ENCODE data around the gene MYO1D.

DNA sequence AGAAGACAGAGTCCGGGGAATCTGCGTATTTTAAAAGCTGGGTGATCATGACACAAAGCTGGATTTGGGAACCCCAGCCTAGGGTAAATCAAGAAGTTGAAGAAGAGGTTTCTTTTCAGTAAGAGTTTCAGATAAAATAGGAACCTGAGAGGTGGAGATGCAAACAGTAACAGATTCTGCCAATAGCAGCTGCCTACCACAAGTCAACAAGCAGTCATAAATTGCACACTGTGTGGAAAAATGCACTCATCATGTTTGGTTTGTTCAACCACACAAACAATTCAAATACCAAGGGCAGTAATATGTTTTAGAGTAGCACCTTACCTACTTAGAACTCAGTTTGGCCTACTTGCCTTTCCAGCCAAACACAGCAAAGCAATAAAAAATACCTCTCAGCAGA lies 14.0 kb downstream of the MYO1D start:
- TF ChIP-seq, protein P1, sequence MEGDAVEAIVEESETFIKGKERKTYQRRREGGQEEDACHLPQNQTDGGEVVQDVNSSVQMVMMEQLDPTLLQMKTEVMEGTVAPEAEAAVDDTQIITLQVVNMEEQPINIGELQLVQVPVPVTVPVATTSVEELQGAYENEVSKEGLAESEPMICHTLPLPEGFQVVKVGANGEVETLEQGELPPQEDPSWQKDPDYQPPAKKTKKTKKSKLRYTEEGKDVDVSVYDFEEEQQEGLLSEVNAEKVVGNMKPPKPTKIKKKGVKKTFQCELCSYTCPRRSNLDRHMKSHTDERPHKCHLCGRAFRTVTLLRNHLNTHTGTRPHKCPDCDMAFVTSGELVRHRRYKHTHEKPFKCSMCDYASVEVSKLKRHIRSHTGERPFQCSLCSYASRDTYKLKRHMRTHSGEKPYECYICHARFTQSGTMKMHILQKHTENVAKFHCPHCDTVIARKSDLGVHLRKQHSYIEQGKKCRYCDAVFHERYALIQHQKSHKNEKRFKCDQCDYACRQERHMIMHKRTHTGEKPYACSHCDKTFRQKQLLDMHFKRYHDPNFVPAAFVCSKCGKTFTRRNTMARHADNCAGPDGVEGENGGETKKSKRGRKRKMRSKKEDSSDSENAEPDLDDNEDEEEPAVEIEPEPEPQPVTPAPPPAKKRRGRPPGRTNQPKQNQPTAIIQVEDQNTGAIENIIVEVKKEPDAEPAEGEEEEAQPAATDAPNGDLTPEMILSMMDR (IDR thresholded peaks at IDR 0.05) = no peak
- TF ChIP-seq, protein P2, sequence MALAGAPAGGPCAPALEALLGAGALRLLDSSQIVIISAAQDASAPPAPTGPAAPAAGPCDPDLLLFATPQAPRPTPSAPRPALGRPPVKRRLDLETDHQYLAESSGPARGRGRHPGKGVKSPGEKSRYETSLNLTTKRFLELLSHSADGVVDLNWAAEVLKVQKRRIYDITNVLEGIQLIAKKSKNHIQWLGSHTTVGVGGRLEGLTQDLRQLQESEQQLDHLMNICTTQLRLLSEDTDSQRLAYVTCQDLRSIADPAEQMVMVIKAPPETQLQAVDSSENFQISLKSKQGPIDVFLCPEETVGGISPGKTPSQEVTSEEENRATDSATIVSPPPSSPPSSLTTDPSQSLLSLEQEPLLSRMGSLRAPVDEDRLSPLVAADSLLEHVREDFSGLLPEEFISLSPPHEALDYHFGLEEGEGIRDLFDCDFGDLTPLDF (CRISPR knock-in tag; IDR thresholded peaks at IDR 0.05) = no peak
- TF ChIP-seq, protein P3, sequence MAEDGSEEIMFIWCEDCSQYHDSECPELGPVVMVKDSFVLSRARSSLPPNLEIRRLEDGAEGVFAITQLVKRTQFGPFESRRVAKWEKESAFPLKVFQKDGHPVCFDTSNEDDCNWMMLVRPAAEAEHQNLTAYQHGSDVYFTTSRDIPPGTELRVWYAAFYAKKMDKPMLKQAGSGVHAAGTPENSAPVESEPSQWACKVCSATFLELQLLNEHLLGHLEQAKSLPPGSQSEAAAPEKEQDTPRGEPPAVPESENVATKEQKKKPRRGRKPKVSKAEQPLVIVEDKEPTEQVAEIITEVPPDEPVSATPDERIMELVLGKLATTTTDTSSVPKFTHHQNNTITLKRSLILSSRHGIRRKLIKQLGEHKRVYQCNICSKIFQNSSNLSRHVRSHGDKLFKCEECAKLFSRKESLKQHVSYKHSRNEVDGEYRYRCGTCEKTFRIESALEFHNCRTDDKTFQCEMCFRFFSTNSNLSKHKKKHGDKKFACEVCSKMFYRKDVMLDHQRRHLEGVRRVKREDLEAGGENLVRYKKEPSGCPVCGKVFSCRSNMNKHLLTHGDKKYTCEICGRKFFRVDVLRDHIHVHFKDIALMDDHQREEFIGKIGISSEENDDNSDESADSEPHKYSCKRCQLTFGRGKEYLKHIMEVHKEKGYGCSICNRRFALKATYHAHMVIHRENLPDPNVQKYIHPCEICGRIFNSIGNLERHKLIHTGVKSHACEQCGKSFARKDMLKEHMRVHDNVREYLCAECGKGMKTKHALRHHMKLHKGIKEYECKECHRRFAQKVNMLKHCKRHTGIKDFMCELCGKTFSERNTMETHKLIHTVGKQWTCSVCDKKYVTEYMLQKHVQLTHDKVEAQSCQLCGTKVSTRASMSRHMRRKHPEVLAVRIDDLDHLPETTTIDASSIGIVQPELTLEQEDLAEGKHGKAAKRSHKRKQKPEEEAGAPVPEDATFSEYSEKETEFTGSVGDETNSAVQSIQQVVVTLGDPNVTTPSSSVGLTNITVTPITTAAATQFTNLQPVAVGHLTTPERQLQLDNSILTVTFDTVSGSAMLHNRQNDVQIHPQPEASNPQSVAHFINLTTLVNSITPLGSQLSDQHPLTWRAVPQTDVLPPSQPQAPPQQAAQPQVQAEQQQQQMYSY (CRISPR knock-in tag; IDR thresholded peaks at IDR 0.05) = no peak
